Osteoblast (primary cell): ENCODE measurements around the gene MS4A12. TPM values are rescaled to one million over a fixed set of nuclear protein-coding genes. Genes with fewer than 3 reads are reported as not detected.

ENCODE experiments used
- DNase-seq: peaks from one replicate; pipeline ENCODE4 v3.0.0; 2011; ENCODE audit warnings: low spot score, mixed read lengths; ENCODE audit not compliant: insufficient read length; ENCODE audit errors: missing footprints
- H2AFZ ChIP-seq: 2 replicates; pipeline ENCODE4 v1.6.0; 2011; ENCODE audit warnings: mild to moderate bottlenecking, low read length
- H3K27ac ChIP-seq: 2 replicates; pipeline ENCODE4 v1.5.1; 2011; ENCODE audit warnings: mild to moderate bottlenecking, low read depth, low read length, moderate library complexity
- H3K27me3 ChIP-seq: 2 replicates; pipeline ENCODE4 v1.6.0; 2012; ENCODE audit warnings: mild to moderate bottlenecking, control low read depth, inconsistent platforms, low read length, moderate library complexity; ENCODE audit not compliant: insufficient read depth
- H3K36me3 ChIP-seq: 2 replicates; pipeline ENCODE4 v1.5.1; 2011; ENCODE audit warnings: mild to moderate bottlenecking, low read length, control low read depth, moderate library complexity; ENCODE audit not compliant: insufficient read depth
- H3K4me1 ChIP-seq: 2 replicates; pipeline ENCODE4 v1.5.1; 2011; ENCODE audit warnings: mild to moderate bottlenecking, low read length, control low read depth, moderate library complexity; ENCODE audit not compliant: insufficient read depth
- H3K4me2 ChIP-seq: 2 replicates; pipeline ENCODE4 v1.6.0; 2011; ENCODE audit warnings: mild to moderate bottlenecking, low read length; ENCODE audit not compliant: insufficient read depth
- H3K4me3 ChIP-seq: fragments of 200-600 bp; sonication (generic); 3 replicates; pipeline ENCODE4 v1.5.1; 2012; ENCODE audit warnings: mild to moderate bottlenecking, low read length, inconsistent platforms; ENCODE audit not compliant: insufficient read depth
- H3K79me2 ChIP-seq: 2 replicates; pipeline ENCODE4 v1.6.0; 2012; ENCODE audit warnings: mild to moderate bottlenecking, low read length, control low read depth, inconsistent platforms; ENCODE audit not compliant: insufficient read depth
- H3K9me3 ChIP-seq: 2 replicates; pipeline ENCODE4 v1.5.1; 2011; ENCODE audit warnings: low read depth, low read length, control low read depth
- H4K20me1 ChIP-seq: 2 replicates; pipeline ENCODE4 v1.6.0; 2012; ENCODE audit warnings: mild to moderate bottlenecking, low read length, control low read depth; ENCODE audit not compliant: insufficient read depth
- CTCF ChIP-seq: IDR thresholded peaks from 2 replicates; pipeline ENCODE4 v1.5.1; 2011; ENCODE audit warnings: mild to moderate bottlenecking, low read depth, low read length, moderate library complexity; ENCODE audit errors: extremely low read depth
- total RNA-seq: library from RNA; depleted of rRNA; stranded (reverse); fragments of >200 nt; gene quantifications from 2 replicates; pipeline ENCODE4 v1.2.3, GENCODE V29; 2012

Gene MS4A12
- total RNA-seq, 1 donor, result not detected

- Histone ChIP-seq H3K9me3 (no peaks in the 10 kb centered on the region), H3K27ac (no peak overlapping the region), H3K4me3 (no peak overlapping the region), H3K79me2 (no peaks in the 10 kb centered on the region), H2AFZ (no peak overlapping the region), H3K4me2 (no peak overlapping the region), H4K20me1 (no peaks in the 10 kb centered on the region), H3K36me3 (no peaks in the 10 kb centered on the region), H3K4me1 (no peaks in the 10 kb centered on the region), H3K27me3 (no peaks in the 10 kb centered on the region)
- no peak for TF ChIP-seq CTCF
- DNase-seq, result no peak
Observed at GRCh38 chr11:60544077-60544476, 51.5 kb downstream of the MS4A12 start.

Other genes starting within 250 kb of the MS4A12 start
- not detected in 2 replicates for gene MS4A4E, start 249.6 kb upstream of the MS4A12 start, total RNA-seq
- gene MS4A4A, start 212.1 kb upstream of the MS4A12 start, total RNA-seq, result under 0.01 and 0.36 TPM in 2 replicates
- gene MS4A6E, start 165.5 kb upstream of the MS4A12 start, total RNA-seq, result not detected in 2 replicates
- gene MS4A7, start 114.2 kb upstream of the MS4A12 start, total RNA-seq, result under 0.01 and 0.36 TPM in 2 replicates
- gene MS4A14, start 96.3 kb upstream of the MS4A12 start, total RNA-seq, result not detected in 2 replicates
- not detected in 2 replicates for gene MS4A5, start 63.2 kb upstream of the MS4A12 start, total RNA-seq
- gene MS4A1, start 36.9 kb upstream of the MS4A12 start, total RNA-seq, result not detected in 2 replicates
- not detected in 2 replicates for gene MS4A13, start 22.6 kb downstream of the MS4A12 start, total RNA-seq
- not detected in 2 replicates for gene MS4A8, start 206.8 kb downstream of the MS4A12 start, total RNA-seq
- not detected in 2 replicates for gene MS4A18, start 231.9 kb downstream of the MS4A12 start, total RNA-seq